Omental fat pad (tissue), 4 donors: ENCODE results near the gene FKRP. TPM values are rescaled to one million over a fixed set of nuclear protein-coding genes. Genes with fewer than 3 reads are reported as not detected.

Source experiments
- ATAC-seq: fragments of 150-250 bp; one replicate; pipeline ENCODE4 v1.9.1; 2016; ENCODE audit warnings: mild to moderate bottlenecking, moderate library complexity; ENCODE audit not compliant: low FRiP score
- DNase-seq: peaks from one replicate; pipeline ENCODE4 v3.0.0-alpha.2; 2019; ENCODE audit warnings: low spot score
- total RNA-seq, 4 donors: library from RNA; depleted of rRNA; stranded (reverse); fragments of >200 nt; gene quantifications; one replicate each; pipeline ENCODE4 v1.1.0, GENCODE V29; 2016
- TF ChIP-seq, protein P1 (sequence below), 3 donors: fragments of 450-650 bp; IDR thresholded peaks; one replicate each; pipeline ENCODE4 v1.5.1; 2016 to 2017; ENCODE audit warnings: antibody characterized with exemption in 3 of 3, mild to moderate bottlenecking in 3 of 3, moderate library complexity in 2 of 3

Gene FKRP
- total RNA-seq, 4 donors from 2014 or later, result 9.2 to 20.5 (median 13.9) TPM

DNA sequence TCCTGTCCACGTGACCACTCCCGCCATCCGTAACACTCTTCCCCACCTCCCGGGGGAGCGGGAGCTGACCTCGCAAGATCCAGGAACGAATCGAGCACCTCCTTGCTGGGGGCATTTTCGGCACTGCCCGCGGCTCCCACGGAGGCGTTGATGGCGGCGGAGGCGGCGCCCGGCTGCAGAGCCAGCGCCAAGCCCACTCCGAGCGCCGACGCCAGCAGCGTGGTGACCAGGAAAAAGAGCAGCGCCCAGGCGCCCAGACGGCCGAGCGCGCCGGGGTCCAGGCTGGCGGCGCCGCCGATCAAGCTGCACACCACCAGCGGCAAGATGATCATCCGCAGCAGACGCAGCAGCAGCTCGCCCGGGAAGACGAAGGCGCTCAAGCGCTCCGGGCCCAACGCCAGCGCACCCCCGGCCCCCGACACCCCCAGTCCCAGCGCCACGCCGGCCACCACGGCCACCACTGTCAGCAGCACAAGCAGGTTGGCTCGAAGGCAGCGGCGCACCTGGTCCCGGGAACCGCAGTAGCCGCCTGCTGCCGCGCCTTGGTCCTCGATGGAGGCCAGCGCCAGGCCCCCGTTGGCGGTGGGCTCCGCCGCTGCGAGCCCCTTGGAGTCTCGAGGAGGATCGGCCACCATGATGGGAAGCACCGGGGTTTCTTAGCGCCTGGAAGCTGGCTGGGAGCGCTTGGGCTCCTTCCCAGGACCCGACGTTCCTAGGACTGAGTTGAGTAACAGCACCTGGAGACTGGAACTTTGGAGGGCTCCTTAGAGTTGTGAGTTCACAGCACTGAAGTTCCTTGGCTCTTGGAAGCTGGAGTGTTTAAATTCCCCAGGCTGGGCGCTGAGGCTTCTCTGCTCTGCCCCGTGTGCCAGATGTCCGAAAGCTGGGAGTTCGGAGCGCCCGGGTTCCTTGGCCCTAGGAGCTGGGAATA lies 41.7 kb downstream of the FKRP start:
- ATAC-seq (peak; percentile 26), DNase-seq (no peak)
- TF ChIP-seq, protein P1, sequence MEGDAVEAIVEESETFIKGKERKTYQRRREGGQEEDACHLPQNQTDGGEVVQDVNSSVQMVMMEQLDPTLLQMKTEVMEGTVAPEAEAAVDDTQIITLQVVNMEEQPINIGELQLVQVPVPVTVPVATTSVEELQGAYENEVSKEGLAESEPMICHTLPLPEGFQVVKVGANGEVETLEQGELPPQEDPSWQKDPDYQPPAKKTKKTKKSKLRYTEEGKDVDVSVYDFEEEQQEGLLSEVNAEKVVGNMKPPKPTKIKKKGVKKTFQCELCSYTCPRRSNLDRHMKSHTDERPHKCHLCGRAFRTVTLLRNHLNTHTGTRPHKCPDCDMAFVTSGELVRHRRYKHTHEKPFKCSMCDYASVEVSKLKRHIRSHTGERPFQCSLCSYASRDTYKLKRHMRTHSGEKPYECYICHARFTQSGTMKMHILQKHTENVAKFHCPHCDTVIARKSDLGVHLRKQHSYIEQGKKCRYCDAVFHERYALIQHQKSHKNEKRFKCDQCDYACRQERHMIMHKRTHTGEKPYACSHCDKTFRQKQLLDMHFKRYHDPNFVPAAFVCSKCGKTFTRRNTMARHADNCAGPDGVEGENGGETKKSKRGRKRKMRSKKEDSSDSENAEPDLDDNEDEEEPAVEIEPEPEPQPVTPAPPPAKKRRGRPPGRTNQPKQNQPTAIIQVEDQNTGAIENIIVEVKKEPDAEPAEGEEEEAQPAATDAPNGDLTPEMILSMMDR (IDR thresholded peaks at IDR 0.05), result no peak

DNA sequence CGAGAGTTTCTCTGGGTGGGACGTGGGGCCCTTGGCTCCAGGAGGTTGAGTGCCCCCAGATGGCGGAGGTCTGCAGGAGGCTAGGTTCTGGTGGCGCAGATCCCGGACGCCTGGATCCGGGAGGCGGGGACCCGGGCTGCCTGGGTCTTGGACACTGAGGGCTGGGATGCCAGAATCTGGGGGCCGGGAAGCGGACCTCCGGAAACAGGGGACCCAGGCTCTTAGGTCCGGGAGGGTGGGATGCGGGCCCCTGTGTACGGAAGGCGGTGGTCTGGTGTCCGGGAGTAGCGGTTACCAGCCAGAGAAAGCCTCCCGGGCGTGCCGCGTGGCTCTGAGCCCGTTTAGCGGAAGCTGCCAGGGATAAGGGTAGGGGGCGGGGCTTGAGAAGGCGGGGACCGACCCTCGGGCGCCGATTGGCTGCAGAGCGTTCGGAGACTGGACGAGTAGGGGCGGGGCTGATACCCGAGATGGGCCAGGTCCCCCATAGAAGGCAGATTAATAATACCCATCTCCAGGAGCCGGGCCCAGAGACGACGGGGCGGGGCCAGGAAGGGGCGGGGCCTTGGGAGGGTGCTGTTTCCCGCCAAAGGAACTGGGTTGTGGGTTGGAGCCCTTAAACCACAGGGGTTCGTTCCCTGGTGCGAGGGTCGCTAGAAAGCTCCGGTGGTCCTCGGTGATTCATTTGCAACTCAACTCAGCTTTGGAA lies 42.6 kb downstream of the FKRP start, which contains the start of gene SLC1A5:
Gene SLC1A5, minus strand, starts transcription at position 333 of the 706 bp plus-strand sequence. CDS start 629 bp downstream, outside the sequence.
- DNase-seq, result peak; percentile 92
- ATAC-seq, result peak; percentile 88
- TF ChIP-seq, protein P1 (IDR thresholded peaks at IDR 0.05), result no peak

DNA sequence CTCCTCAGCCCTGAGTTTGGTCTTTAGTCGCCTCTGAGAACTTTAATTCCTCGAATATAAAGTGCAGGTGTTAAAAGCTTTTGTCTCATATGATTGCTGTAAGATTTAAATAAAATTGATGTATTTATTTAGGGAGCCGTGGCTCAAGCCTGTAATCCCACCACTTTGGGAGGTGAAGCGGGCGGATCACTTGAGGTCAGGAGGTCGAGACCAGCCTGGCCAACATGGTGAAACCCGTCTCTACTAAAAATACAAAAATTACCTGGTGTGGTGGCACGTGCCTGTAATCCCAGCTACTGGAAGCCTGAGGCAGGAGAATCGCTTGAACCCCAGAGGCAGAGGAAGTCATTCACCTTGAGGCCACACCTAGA lies 43.1 kb downstream of the FKRP start:
- TF ChIP-seq, protein P1 (IDR thresholded peaks at IDR 0.05), result no peak
- no peak for ATAC-seq
- DNase-seq, result no peak

DNA sequence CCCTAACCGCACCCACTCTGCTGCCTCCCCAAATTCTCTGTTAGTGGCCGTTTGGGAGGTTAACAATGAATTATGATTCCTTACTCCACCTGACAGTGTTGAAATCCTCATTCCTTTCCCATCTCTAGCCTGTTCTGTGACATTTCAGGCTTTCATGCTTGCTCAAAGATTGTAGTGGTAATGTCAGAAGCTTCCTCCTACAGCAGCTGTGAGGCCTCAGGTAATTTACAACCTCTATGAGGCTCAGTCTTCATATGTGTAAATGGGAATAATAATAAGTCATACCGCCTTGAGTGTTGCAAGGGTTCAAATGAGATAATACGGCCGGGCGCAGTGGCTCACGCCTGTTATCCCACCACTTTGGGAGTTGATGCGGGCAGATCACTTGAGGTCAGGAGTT lies 43.5 kb downstream of the FKRP start:
- TF ChIP-seq, protein P1 (IDR thresholded peaks at IDR 0.05), result no peak
- no peak for DNase-seq
- no peak for ATAC-seq

DNA sequence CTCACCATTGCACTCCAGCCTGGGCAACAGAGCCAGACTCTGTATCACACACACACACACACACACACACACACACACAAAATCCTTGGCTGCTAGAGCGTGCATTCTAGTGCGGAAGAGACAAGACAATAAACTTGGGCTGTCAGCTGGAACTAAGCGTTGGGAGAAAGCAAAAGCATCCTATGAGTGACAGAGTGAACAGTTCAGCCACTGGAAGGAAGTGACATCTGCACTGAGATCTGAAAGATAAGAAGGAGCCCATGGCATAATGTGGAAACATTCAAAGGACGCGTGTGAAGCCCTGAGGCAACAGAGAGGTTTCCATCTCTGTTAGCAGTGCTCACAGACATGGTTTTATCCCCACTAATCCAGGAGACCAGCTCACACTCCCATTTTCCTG lies 46.1 kb downstream of the FKRP start:
- TF ChIP-seq, protein P1 (IDR thresholded peaks at IDR 0.05), result no peak
- ATAC-seq (no peak), DNase-seq (no peak)

DNA sequence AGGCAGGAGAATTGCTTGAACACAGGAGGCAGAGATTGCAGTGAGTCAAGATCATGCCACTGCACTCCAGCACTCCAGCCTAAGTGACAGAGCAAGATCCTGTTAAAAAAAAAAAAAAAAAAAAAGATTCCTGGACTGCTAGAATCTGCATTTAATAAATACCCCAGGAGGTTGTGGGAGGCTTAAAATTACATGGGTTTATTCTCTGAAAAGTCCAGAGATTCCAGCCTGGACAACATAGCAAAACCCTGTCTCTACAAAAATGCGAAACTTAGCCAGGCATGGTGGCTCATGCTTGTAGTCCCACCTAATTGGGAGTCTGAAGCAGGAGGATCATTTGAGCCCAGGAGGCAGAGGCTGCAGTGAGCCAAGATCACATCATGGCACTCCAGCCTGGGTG lies 52.0 kb downstream of the FKRP start:
- ATAC-seq (no peak), DNase-seq (no peak)
- TF ChIP-seq, protein P1 (IDR thresholded peaks at IDR 0.05), result no peak
